ENCODE measurements around the gene N4BP3.

The N4BP3 gene

DNA sequence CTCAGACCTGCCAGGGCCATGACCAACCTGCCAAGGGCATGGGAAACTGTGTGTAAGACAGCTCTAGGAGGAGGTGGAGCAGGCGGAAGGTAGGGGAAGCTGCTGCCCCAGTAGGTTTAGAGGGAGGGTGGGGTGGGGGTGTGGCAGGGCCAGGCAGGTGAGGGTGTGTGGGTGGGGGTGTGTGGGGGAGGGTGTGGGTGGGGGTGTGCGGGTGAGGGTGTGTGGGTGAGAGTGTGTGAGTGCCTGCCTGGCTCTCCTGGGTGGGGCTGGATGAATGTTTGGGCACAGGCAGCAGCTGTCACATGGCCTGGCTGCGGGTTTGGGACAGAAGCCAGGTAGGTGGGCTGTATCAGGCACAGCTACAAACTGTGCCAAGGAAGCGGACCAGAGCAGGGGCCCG is 8.8 kb upstream of the N4BP3 start:
- DNase-seq (ENCODE audit: low read depth) = no peak

DNA sequence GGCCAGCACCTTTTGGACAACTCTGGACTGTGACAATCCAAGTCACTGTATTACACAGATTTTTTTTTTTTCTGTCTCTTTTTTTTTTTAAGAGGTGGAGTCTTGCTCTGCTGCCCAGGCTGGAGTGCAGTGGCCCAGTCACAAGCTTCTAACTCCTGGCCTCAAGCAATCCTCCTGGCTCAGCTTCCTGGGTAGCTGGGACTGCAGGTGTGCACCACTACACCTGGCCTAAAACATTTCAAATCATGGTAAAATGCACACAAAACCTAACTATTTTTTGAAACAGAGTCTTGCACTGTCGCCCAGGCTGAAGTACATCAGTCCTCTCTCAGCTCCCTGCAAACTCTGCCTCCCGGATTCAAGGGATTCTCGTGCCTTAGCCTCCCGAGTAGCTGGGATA is 7.2 kb upstream of the N4BP3 start:
- no peak for DNase-seq (ENCODE audit: low read depth)

DNA sequence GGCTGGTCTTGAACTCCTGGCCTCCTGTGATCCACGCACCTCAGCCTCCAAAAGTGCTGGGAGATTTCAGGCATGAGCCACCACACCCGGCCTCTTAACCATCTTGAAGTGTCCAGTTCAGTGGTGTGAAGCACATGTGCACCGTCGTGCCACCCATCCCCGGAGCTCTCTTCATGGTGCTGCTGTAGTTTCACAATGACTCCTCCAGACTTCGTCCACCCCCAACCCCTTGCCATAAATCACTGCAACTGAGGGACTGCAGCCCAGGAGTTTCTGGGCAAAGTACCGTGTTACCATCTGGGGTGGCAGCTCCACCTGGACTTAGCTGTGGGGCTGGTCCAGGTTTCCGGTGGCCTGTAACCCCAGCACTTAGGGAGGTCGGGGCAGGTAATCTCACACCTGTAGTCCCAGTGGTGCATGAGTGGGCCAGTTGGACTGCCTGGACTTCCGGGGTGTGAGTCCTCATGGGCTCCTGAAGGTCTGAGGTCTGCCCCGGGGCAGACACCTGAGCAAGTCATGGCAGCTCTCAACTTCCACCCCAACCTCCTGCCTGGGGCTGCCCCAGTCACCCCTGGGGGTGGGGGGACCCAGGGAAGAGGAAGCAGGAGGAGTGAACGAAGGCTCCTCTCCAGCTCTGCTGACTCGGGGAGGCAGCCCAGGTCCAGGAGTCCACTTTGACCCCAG is 6.6 kb upstream of the N4BP3 start:
- DNase-seq (ENCODE audit: low read depth) = no peak

DNA sequence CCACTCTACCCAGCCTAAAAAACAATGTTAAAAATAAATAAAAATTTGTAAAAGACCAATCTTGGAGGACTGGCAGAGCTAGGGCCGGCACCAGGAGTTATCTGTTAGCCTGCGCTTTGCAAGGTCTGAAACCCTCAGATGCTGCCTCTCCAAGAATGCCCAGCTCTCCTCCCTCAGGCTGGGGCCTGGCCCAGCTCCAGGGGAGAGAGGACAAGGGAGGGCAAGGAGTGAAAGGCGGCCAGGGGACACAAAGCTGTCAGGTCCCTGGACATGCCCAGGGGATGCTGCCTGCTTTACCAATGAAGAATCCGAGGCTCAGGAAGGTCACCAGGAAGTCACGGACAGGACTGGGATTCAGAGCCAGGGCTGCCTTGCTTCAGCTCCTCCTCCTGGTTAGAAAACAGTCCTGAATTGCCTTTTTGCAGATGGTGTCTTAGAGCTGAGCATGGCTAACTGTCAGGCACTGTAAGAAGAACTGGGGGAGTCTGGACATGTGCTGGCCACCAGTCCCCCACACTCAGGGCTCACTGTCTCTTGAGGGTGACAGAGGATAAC is 5.5 kb upstream of the N4BP3 start:
- no peak for DNase-seq (ENCODE audit: low read depth)

DNA sequence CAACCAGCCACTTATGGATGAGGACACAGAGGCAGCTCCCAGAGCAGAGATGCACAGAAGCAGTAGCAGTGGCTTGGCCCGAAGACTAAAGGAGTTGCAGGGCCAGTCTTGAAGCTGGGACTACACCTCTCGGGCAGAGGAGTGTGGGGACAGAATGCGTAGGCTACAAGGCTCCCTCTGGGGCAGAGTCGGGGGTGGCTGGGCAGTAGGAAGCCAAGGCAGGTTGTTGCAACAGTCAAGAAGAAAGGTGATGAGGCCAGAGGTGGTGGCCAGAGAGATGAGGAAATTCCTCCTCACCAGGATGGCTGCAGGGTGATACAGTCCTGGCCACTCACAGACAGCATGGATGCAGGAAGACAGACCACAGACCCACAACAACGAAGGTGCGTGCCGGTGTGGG is 4.9 kb upstream of the N4BP3 start:
- DNase-seq (ENCODE audit: low read depth) = no peak

DNA sequence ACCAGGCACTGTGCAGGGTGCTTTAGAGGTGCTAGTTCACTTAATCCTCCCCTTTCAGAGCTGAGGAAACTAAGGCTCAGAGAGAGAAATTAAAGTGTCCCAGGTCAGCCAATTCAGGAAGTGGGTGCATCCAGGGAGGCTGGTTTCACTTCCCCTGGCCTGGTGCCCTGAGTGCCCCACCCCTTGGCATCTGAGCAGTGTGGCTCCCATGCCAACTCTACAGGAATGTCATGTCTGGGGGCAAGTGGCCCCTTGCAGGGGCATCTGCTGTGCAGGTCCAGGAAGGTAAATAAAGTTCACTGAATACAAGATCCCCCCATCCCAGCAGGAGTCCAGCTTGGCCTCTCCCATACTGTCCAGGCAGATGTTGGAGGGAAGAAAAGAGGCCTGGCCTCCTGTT is 4.4 kb upstream of the N4BP3 start:
- DNase-seq (ENCODE audit: low read depth) = no peak

DNA sequence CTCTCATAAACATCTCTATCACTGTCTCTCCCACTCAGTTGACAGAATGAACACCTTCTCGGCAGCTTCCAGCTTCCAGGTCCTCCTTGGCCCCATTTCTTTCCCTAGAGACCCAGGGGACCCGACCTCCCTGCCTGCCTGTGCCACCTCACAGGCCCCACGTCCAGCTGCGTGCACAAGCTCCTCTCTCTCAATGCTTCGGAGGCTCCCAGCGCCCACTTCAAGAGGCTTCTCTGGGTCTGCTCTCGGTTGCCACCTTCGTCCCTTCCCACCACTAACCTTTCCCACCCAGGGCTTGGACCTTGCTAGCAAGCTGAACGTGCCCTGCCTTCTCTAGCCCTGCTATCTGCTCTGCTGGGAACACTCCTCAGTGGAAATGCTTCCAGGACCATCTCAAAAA is 2.8 kb upstream of the N4BP3 start:
- no peak for DNase-seq (ENCODE audit: low read depth)

DNA sequence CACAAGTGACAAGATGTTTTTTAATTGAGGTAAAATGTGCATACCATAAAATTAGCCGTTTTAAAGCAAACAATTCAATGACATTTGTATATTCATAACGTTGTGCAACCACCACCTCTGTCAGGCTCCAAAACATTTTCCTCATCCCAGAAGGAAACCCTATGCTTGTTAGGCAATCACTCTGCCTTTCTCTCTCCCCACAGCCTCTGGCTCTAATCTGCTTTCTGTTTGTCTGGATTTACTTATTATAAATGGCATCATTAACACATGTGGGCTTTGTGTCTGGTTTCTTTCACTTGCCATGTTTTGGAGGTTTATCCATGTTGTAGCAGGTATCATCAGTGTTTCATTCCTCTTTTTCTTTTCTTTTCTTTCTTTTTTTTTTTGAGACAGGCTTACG is 1.4 kb upstream of the N4BP3 start:
- DNase-seq (ENCODE audit: low read depth) = no peak

DNA sequence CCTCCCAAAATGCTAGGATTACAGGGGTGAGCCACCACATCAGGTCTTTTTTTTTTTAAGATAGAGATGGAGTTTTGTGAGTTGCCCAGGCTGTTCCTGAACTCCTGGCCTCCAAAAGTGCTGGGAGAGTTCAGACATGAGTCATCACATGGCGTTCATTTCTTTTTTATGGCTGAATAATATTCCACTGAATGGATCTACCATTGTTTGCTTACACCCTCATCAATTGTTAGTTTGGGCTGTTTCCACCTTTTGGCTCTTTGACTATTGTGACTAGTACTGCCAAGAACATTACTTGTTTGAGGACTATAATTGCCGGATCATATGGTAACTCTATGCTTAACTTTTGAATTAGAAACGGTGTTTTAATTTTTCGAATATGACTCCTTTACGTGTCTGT is 787 bp upstream of the N4BP3 start:
- no peak for DNase-seq (ENCODE audit: low read depth)

DNA sequence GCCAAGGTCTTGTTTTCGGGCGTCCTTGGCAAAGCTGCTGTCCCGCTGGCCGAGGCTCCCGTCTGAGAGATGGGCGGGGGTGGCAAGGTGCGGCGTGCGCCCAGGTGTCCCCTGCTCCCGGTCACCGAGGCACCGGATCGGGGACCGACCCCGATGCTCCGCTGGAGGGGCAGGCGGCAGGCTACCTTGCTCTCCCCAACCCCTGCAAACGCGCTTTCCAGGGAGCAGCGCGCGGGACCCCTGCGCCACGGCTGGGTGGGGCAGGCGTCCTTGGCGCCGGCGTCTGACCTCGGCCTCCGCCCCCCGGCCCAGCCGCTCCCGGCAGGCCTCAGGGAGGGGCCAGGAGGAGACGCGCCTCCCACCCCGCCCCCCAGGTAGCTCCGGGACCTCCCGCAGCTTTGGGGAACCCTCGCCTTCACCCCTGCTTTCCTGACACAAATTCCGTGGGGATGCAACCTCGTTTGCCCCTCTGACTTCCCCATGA is 551 bp downstream of the N4BP3 start:
- DNase-seq (ENCODE audit: low read depth) = no peak

DNA sequence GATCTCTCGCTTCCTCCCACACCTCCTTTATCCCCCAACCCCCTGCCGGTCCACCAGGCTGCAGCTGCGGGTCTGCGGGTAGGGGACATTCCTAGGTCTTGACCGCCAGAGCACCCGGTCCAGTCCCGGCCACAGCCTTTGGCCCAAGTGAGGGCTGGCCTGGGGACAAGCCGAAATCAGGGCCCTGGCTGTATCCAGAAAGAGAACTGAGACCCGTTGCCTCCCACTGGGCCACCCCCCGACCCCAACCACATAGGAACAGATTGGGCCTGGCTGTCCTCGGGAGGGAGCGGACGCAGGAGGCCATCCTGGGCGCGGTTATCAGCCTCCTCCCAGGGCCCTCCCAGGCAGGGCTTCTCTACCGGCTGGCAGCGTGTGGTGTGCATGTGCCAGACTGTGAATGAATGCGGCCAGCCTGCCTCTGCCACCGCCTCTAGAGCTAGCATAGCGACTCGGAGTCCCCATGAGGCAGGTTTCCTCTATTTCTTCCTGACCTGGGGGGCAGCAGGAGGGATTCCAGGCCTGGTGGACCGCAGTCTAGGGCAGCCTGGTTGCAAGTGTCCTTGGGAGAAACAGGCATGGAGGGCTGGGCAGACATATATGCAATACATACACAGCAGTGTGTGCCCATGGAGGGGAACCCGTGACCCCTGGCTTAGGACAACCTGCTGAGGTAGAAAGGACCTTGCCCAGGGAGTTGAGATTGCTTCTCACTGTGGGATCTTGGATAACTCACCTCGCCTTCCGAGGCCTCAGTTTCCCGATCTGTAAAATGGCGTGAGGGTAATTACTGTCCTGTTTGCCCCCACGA is 1.2 kb downstream of the N4BP3 start:
- DNase-seq (ENCODE audit: low read depth) = no peak

DNA sequence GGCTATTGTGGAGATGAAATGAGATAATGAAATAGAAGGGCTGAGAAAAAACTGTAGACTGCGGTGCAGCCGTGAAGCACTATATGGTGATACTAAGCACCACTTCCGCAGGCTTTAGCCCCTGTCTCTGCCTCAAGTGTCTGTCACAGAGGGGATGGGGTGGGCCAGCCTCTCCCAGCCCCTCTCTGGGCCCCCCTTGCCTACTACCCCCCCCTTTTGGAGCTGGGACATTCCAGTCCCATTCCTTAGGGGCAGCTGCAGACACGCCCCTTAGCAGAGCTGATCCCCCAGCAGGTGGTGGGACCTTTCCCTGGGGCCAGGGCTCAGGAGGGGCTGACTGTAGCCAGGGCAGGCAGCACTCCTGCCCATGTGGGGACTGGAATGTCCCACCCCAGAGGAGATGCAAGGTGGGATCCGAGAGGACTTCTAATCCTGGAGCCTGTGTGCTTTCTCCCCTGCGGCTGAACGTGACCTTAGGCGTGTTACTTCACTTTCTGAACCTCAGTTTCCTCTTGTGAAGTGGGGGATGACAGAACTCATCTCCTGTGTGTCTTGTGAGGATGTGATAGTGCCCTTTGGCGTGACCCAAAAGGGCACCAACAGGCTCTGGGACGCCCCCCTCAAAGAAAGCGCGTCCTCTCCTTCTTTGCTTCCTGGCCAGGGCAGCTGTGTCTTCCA is 1.9 kb downstream of the N4BP3 start:
- DNase-seq (ENCODE audit: low read depth) = no peak

DNA sequence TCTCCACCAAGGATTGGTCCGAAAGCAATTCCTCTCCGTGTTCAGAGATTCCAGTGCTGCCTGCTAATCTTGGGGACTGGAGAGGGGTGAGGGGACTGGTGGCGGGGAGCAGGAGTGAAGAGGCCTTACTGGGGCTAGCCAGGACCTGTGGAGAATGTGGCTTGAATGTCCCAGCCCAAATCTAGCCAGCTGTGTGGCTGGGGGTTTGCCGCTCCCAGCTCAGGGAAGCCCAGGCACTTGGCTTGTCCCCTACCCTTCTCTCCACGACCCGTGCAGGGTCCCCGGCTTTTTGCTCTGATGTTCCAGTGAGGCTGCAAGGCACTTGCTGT is 2.4 kb downstream of the N4BP3 start:
- no peak for DNase-seq (ENCODE audit: low read depth)

DNA sequence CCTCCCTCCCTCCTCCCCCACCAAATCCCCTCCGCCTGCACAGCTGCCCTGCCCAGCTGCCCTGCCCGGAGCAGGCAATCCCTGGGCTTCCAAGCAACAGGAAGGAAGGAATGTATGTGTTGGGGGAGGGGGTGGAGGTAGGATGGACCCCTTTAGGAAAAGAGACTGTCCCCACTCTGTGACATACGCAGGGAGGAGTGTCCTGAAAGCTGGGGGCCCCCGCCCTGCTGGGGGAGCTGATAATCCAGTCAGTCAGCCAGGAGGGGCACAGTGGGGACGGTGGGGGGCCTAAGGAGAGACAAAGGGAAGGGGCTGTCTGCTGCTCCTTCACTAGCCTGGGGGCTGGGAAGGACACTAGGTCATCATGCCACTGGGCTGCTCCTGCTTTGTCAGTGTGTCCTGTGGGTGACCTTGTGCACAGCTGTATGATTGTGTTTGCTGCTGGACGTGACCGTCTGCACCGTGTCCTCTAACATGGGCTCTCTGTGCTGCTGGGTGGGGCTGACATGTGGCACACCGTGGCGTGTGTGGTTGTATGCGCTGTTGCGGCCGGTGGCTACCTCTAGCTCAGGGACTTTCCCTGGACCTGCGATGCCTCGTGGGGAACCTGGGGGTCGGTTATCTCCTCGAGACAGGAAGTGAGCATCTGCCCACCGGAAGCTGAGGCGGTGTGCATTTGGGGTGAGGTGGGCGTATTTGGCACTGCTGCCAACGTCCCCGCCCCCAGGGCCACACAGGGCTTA is 3.0 kb downstream of the N4BP3 start:
- no peak for DNase-seq (ENCODE audit: low read depth)

DNA sequence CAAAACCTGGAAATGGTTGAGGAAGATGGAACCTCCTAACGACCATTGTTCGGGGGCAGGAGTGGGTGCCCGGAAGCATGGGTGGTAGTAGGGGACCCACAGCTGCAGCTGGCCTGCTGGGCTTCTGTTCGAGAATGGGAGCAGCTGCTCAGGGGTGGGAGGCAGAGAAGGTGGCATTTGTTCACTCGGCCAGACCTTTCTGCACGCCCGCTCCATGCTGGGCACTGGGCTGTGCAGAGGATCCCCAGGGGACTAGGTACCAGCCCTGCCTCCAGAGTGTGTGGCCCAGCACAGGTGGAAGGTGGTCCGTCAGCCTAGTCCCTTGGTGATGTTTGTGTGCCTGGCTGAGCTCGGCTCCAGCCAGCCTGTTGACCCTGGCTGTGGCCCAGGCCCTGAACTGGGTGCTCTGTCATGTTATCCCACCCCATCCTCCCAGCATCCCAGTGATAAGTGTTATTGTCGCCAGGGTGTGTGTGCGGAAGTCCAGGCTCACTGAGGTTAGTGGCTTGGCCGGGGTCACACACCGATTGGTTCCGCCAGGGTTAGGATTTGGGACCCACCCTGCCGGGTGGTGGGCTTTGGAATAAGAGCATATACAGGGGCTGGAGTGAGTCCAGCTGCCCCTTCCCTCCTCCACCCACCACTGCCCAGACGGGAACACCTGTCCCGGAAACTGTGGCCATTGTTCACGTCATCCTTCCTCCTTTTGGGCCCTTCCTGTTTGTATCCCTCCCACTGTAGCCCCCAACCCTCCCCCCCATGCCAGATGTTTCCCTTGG is 4.8 kb downstream of the N4BP3 start:
- DNase-seq (ENCODE audit: low read depth) = no peak

DNA sequence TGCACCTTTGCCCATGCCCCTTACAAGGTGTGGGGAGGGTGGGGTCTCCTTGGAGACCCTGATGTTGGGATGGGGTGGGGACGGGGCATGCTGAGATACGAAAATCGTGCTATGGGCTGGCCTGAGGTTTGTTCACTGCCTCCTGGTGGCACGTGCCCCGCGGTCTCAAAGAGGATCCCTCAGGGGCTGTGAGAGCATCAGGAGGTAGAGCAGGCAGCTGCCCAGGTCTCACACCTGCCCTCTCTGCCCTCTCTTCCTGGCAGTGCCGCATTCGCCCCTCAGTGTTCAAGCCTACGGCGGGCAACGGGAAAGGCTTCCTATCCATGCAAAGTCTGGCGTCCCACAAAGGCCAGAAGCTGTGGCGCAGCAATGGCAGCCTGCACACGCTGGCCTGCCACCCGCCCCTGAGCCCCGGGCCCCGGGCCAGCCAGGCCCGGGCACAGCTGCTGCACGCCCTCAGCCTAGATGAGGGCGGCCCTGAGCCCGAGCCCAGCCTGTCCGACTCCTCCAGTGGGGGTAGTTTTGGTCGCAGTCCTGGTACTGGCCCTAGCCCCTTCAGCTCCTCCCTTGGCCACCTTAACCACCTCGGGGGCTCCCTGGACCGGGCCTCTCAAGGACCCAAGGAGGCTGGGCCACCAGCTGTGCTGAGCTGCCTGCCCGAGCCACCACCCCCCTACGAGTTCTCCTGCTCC is 6.7 kb downstream of the N4BP3 start:
- no peak for DNase-seq (ENCODE audit: low read depth)

DNA sequence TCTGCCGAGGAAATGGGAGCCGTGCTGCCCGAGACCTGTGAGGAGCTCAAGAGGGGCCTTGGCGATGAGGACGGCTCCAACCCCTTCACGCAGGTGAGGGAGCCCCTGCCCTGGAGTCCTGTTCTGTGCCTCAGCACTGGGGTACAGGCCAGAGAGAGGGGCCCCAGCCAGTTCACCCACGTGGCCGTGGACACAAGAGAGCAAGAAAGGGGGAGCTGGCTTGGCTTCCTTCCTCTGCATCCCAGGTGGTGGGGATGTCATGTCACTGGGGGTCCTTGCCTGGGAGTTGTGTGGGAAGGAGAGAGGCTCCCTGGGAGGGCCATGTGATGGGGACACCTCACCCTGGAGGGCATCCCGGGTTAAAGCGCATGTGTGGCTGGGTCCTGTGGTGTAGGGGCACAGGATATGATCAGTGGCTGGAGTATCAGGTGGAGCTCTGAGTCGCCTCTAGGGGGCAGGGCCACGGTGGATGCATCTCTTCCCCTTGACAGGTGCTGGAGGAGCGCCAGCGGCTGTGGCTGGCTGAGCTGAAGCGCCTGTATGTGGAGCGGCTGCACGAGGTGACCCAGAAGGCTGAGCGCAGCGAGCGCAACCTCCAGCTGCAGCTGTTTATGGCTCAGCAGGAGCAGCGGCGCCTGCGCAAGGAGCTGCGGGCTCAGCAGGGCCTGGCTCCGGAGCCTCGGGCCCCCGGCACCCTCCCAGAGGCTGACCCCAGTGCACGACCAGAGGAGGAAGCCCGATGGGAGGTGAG is 7.5 kb downstream of the N4BP3 start:
- DNase-seq (ENCODE audit: low read depth) = no peak

DNA sequence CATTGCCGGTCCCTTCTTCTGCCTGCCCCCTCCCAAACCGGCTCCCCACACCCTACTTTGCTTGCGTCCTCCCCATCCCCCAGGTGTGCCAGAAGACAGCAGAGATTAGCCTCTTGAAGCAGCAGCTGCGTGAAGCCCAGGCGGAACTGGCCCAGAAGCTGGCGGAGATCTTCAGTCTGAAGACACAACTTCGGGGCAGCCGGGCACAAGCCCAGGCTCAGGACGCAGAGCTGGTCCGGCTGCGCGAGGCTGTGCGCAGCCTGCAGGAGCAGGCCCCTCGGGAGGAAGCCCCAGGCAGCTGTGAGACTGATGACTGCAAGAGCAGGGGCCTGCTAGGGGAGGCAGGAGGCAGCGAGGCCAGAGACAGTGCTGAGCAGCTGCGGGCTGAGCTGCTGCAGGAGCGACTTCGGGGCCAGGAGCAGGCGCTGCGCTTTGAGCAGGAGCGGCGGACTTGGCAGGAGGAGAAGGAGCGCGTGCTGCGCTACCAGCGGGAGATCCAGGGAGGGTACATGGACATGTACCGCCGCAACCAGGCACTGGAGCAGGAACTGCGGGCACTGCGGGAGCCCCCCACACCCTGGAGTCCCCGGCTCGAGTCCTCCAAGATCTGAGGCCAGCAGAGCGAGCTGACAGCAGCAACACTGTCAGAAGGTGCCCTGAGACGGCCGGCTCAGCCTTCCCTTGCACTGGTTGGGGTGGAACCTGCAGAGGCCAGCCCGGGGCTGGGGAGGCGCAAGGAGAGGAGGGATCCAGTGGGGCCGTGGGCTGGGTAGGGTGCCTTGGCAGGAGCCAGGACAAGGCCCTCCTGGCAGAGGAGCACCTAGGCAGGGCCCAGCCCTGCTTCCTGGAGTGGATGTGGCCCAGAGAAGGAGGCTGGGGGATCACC is 8.3 kb downstream of the N4BP3 start:
- no peak for DNase-seq (ENCODE audit: low read depth)

DNA sequence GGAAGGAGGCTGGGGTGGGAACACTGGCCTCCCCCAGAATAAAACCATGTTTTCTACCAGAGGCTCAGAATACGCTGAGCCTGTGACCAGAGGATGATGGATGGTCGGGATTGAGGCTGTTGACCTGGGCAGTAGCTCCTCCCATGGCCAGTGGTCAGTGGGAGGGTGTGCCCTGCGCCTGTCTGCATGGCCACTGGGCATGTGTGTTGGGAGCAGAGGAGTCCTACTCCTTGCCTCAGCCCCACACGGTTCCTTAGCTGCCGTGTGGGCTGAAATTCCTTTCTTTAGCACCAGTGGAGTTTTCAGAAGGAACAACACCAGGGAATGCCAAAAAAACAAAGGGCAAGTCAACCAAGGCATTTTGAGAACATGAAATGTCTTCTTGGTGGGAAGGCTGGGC is 9.0 kb downstream of the N4BP3 start:
- DNase-seq (ENCODE audit: low read depth) = no peak

All from stromal cell of bone marrow (primary cell).